Testis (tissue), 3 donors: ENCODE measurements around the gene FKBP8. TPM values are rescaled to one million over a fixed set of nuclear protein-coding genes. Genes with fewer than 3 reads are reported as not detected.
A peak's percentile ranks its signal among the peaks of the same experiment; 100 is the strongest.

Source experiments
- DNase-seq: peaks from one replicate; pipeline ENCODE4 v3.0.0-alpha.2; 2019
- H3K27ac ChIP-seq, 2 donors: fragments of 200-600 bp; sonication (generic); one replicate each; pipeline ENCODE4 v1.5.1; 2019
- H3K27me3 ChIP-seq: fragments of 200-600 bp; sonication (generic); one replicate; pipeline ENCODE4 v1.5.1; 2019
- H3K36me3 ChIP-seq: fragments of 200-600 bp; sonication (generic); one replicate; pipeline ENCODE4 v1.5.1; 2017; ENCODE audit warnings: low read depth; ENCODE audit errors: missing control alignments
- H3K4me1 ChIP-seq: fragments of 200-600 bp; sonication (generic); one replicate; pipeline ENCODE4 v1.5.1; 2019
- H3K4me3 ChIP-seq, 2 donors: fragments of 200-600 bp; sonication (generic); one replicate each; pipeline ENCODE4 v1.5.1; 2017 to 2019
- H3K9me3 ChIP-seq: fragments of 200-600 bp; sonication (generic); one replicate; pipeline ENCODE4 v1.5.1; 2017
- CTCF ChIP-seq, 3 experiments: fragments of 450-650 bp in 2 of 3; fragments of 200-600 bp in 1 of 3; sonication (generic) in 1 of 3; IDR thresholded peaks; one replicate each; pipeline ENCODE4 v1.5.1; 2016 to 2019; ENCODE audit warnings: antibody characterized with exemption in 3 of 3, mild to moderate bottlenecking in 2 of 3, moderate library complexity in 1 of 3
- POLR2A ChIP-seq: fragments of 450-650 bp; IDR thresholded peaks from one replicate; pipeline ENCODE4 v1.6.1; 2017; ENCODE audit warnings: antibody characterized with exemption, mild to moderate bottlenecking, moderate library complexity
- WGBS, 2 donors: methylation state at CpG; one replicate each; pipeline ENCODE4 v1.1.5; 2018; 5-methylcytosine and 5-hydroxymethylcytosine counted together
- intact Hi-C: fragments of 100-400 bp; cut with DNase I; formaldehyde crosslinking; loops from one replicate; pipeline ENCODE4 v1.15.1; 2023; ENCODE audit warnings: low total_unique reads
- polyA plus RNA-seq: library from polyadenylated mRNA; stranded (reverse); fragments of 350-450 nt; fragmentation: Illumina TruSeq; extraction: RNeasy Lipid Tissue Mini Kit (QIAGEN cat#74804); gene quantifications from one replicate; pipeline ENCODE4 v1.2.3, GENCODE V29; 2014; ENCODE audit warnings: low read depth, low replicate concordance; ENCODE audit not compliant: insufficient read depth
- total RNA-seq, 2 donors: library from RNA; depleted of rRNA; stranded (reverse); fragments of >200 nt; gene quantifications; one replicate each; pipeline ENCODE4 v1.2.3, GENCODE V29; 2016

FKBP8 gene
- total and polyA plus RNA-seq, 3 donors from 2014 or later, result 571 to 614 (median 587) TPM

- TF ChIP-seq CTCF (IDR thresholded peaks at IDR 0.05) (no peak), POLR2A (no peak)
- peak overlapping the region; percentile 67 to 69 for H3K27ac ChIP-seq
- intact Hi-C loops, result no loop called here
- peaks cover 13% of the 10 kb centered on the region for H3K4me1 ChIP-seq
- no peak overlapping the region for H3K4me3 ChIP-seq
- no peaks in the 10 kb centered on the region for H3K27me3 ChIP-seq
- no peak for DNase-seq
- H3K36me3 ChIP-seq, result no peaks in the 10 kb centered on the region
- 69% methylated on average over 5 of the region's 5 CpGs for WGBS, 2 donors
- no peaks in the 10 kb centered on the region for H3K9me3 ChIP-seq
Measured at GRCh38 chr19:18559685-18560084, 16.3 kb upstream of the FKBP8 start.

GRCh38 chr19:18558604-18559003 lies 15.2 kb upstream of the FKBP8 start:
- peak overlapping the region; percentile 93 to 94 for H3K27ac ChIP-seq
- H3K36me3 ChIP-seq, result no peaks in the 10 kb centered on the region
- H3K4me3 ChIP-seq, result peak overlapping the region; percentile 79 to 94
- intact Hi-C loops, result no loop called here
- H3K9me3 ChIP-seq, result no peaks in the 10 kb centered on the region
- 30 to 36% methylated on average over 3 of the region's 3 CpGs for WGBS, 2 donors
- TF ChIP-seq POLR2A, result no peak
- no peak for TF ChIP-seq CTCF (IDR thresholded peaks at IDR 0.05)
- DNase-seq, result no peak
- H3K4me1 ChIP-seq, result peaks cover 13% of the 10 kb centered on the region
- H3K27me3 ChIP-seq, result no peaks in the 10 kb centered on the region

DNA sequence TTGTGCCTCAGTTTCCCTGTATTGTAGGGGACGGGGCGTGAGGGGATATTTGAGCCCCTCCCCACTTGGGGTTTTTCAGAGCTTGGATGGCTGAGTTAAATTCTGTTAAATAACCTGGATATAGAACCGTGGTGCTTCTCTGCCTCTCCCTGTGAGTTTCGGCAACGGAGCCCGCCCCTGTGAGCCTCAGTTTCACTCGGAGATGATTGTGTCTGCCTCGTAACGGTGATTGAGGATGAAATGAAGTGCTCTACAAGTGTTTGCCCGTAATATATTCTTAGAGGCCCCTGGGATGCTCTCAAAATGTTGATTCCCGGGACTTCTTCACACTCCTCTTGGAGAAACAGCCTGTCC lies 14.8 kb upstream of the FKBP8 start:
- Histone ChIP-seq H3K9me3 (no peaks in the 10 kb centered on the region), H3K4me1 (peaks cover 13% of the 10 kb centered on the region), H3K4me3 (peak overlapping the region; percentile 79 to 94), H3K27me3 (no peaks in the 10 kb centered on the region), H3K27ac (peak overlapping the region; percentile 93 to 94), H3K36me3 (no peaks in the 10 kb centered on the region)
- 0 to 2% methylated on average over 11 of the region's 11 CpGs for WGBS, 2 donors
- TF ChIP-seq CTCF (IDR thresholded peaks at IDR 0.05) (no peak), POLR2A (no peak)
- no peak for DNase-seq
- intact Hi-C loops, result no loop called here

- intact Hi-C loops, result no loop called here
Measured at GRCh38 chr19:18557411-18558201, 14.2 kb upstream of the FKBP8 start, which contains the start of gene KXD1. TSS of gene KXD1 (plus strand) at chr19:18557870. CDS start at chr19:18562057, 4,187 bp downstream.

More at GRCh38 chr19:18557411-18558201, 14.2 kb upstream of the FKBP8 start, which contains the start of gene KXD1:
- no peaks in the 10 kb centered on the region for H3K27me3 ChIP-seq
- peak within 1 kb of the TSS; percentile 93 to 94 for H3K27ac ChIP-seq
- no peak for TF ChIP-seq CTCF (IDR thresholded peaks at IDR 0.05)
- no peak for TF ChIP-seq POLR2A
- DNase-seq, result peak; percentile 99
- peak within 1 kb of the TSS; percentile 79 to 94 for H3K4me3 ChIP-seq
- H3K36me3 ChIP-seq, result no peaks in the 10 kb centered on the region
- no peaks in the 10 kb centered on the region for H3K9me3 ChIP-seq
- H3K4me1 ChIP-seq, result peaks cover 13% of the 10 kb centered on the region
- 2 to 3% methylated on average over 19 to 57 of the region's 58 CpGs for WGBS, 2 donors
